ENCODE data around the gene RPS6KA2.

The RPS6KA2 gene

GRCh38 chr6:166589786-166590574 is 37.1 kb downstream of the RPS6KA2 start:
- Histone ChIP-seq H3K36me3 (no peaks in the 10 kb centered on the region), H3K4me3 (ENCODE audit: low read depth, low read length) (no peak overlapping the region), H3K27ac (no peak overlapping the region), H3K9me3 (ENCODE audit: severe bottlenecking) (no peaks in the 10 kb centered on the region), H3K27me3 (ENCODE audit: insufficient read depth, low read depth, severe bottlenecking) (no peaks in the 10 kb centered on the region)
- TF ChIP-seq CTCF (IDR thresholded peaks at IDR 0.05; ENCODE audit: low read depth, low read length), result no peak
- DNase-seq, result no peak

GRCh38 chr6:166589337-166589731 is 37.7 kb downstream of the RPS6KA2 start:
- Histone ChIP-seq H3K9me3 (ENCODE audit: severe bottlenecking) (no peaks in the 10 kb centered on the region), H3K4me3 (ENCODE audit: low read depth, low read length) (no peak overlapping the region), H3K27ac (no peak overlapping the region), H3K27me3 (ENCODE audit: insufficient read depth, low read depth, severe bottlenecking) (no peaks in the 10 kb centered on the region), H3K36me3 (no peaks in the 10 kb centered on the region)
- no peak for TF ChIP-seq CTCF (IDR thresholded peaks at IDR 0.05; ENCODE audit: low read depth, low read length)
- no peak for DNase-seq

GRCh38 chr6:166588691-166589336 is 38.2 kb downstream of the RPS6KA2 start:
- Histone ChIP-seq H3K27me3 (ENCODE audit: insufficient read depth, low read depth, severe bottlenecking) (no peaks in the 10 kb centered on the region), H3K9me3 (ENCODE audit: severe bottlenecking) (no peaks in the 10 kb centered on the region), H3K4me3 (ENCODE audit: low read depth, low read length) (no peak overlapping the region), H3K36me3 (no peaks in the 10 kb centered on the region), H3K27ac (no peak overlapping the region)
- no peak for TF ChIP-seq CTCF (IDR thresholded peaks at IDR 0.05; ENCODE audit: low read depth, low read length)
- DNase-seq, result no peak

GRCh38 chr6:166587631-166588413 is 39.2 kb downstream of the RPS6KA2 start:
- no peak for DNase-seq
- no peak overlapping the region for H3K4me3 ChIP-seq (ENCODE audit: low read depth, low read length)

More at GRCh38 chr6:166587631-166588413, 39.2 kb downstream of the RPS6KA2 start:
- Histone ChIP-seq H3K27ac (no peak overlapping the region), H3K27me3 (ENCODE audit: insufficient read depth, low read depth, severe bottlenecking) (no peaks in the 10 kb centered on the region), H3K36me3 (no peaks in the 10 kb centered on the region), H3K9me3 (ENCODE audit: severe bottlenecking) (no peaks in the 10 kb centered on the region)
- TF ChIP-seq CTCF (IDR thresholded peaks at IDR 0.05; ENCODE audit: low read depth, low read length), result no peak
